HepG2 (cell line): Measurements from ENCODE around the gene TNRC18. TPM values are rescaled to one million over a fixed set of nuclear protein-coding genes. Genes with fewer than 3 reads are reported as not detected.

ENCODE experiments used
- DMAP1 ChIP-seq: IDR thresholded peaks from 2 replicates; pipeline ENCODE4 v1.6.1; 2016
- DZIP1 ChIP-seq: sonication (generic); formaldehyde crosslinking; IDR thresholded peaks from 2 replicates; pipeline ENCODE4 v1.5.0; 2020; ENCODE audit warnings: mild to moderate bottlenecking, missing genetic modification reagents
- EEA1 ChIP-seq: sonication (generic); formaldehyde crosslinking; IDR thresholded peaks from 2 replicates; pipeline ENCODE4 v1.5.1; 2020; ENCODE audit warnings: mild to moderate bottlenecking, missing genetic modification reagents, borderline replicate concordance
- FOSL1 ChIP-seq: sonication (generic); formaldehyde crosslinking; IDR thresholded peaks from 2 replicates; pipeline ENCODE4 v1.9.0; 2021; ENCODE audit warnings: missing genetic modification reagents, borderline replicate concordance
- FOSL2 ChIP-seq: sonication (generic); formaldehyde crosslinking; IDR thresholded peaks from 2 replicates; pipeline ENCODE4 v1.4.0; 2020; ENCODE audit warnings: missing genetic modification reagents
- FOXM1 ChIP-seq: sonication (generic); formaldehyde crosslinking; IDR thresholded peaks from 2 replicates; pipeline ENCODE4 v1.5.0; 2020; ENCODE audit warnings: missing genetic modification reagents
- GLI4 ChIP-seq: sonication (generic); formaldehyde crosslinking; IDR thresholded peaks from 2 replicates; pipeline ENCODE4 v1.5.1; 2020; ENCODE audit warnings: missing genetic modification reagents, mild to moderate bottlenecking, moderate library complexity, borderline replicate concordance
- HOXA5 ChIP-seq: sonication (generic); formaldehyde crosslinking; IDR thresholded peaks from 2 replicates; pipeline ENCODE4 v1.4.0; 2020; ENCODE audit warnings: missing genetic modification reagents
- LBX2 ChIP-seq: sonication (generic); formaldehyde crosslinking; IDR thresholded peaks from 2 replicates; pipeline ENCODE4 v1.5.0; 2020; ENCODE audit warnings: missing genetic modification reagents, mild to moderate bottlenecking, borderline replicate concordance
- MEIS2 ChIP-seq: sonication (generic); formaldehyde crosslinking; IDR thresholded peaks from 2 replicates; pipeline ENCODE4 v1.9.0; 2021; ENCODE audit warnings: mild to moderate bottlenecking, missing genetic modification reagents
- NBN ChIP-seq: fragments of 450-650 bp; conservative IDR thresholded peaks from 2 replicates; pipeline ENCODE4 v1.6.1; 2017
- ONECUT2 ChIP-seq: sonication (generic); formaldehyde crosslinking; IDR thresholded peaks from 2 replicates; pipeline ENCODE4 v1.4.0; 2020; ENCODE audit warnings: missing genetic modification reagents
- SRSF9 ChIP-seq: fragments of 200-400 bp; formaldehyde crosslinking; IDR thresholded peaks from 2 replicates; pipeline ENCODE4 v1.6.1; 2018; ENCODE audit warnings: borderline replicate concordance, mild to moderate bottlenecking, low read depth, low read length; ENCODE audit not compliant: insufficient read depth, poor library complexity, severe bottlenecking
- TBX3 ChIP-seq: fragments of 450-650 bp; IDR thresholded peaks from 2 replicates; pipeline ENCODE4 v1.6.1; 2017; ENCODE audit warnings: antibody characterized with exemption, mild to moderate bottlenecking, inconsistent platforms, borderline replicate concordance
- THYN1 ChIP-seq: sonication (generic); formaldehyde crosslinking; IDR thresholded peaks from 2 replicates; pipeline ENCODE4 v1.8.1; 2023; ENCODE audit warnings: low read depth, mild to moderate bottlenecking, moderate library complexity, missing genetic modification reagents, borderline replicate concordance
- ZNF232 ChIP-seq: sonication (generic); formaldehyde crosslinking; IDR thresholded peaks from 2 replicates; pipeline ENCODE4 v1.4.0; 2020; ENCODE audit warnings: missing genetic modification reagents, borderline replicate concordance
- ZNF343 ChIP-seq: sonication (generic); formaldehyde crosslinking; IDR thresholded peaks from 2 replicates; pipeline ENCODE4 v1.4.0; 2020; ENCODE audit warnings: mild to moderate bottlenecking, missing genetic modification reagents
- ZNF496 ChIP-seq: sonication (generic); formaldehyde crosslinking; IDR thresholded peaks from 2 replicates; pipeline ENCODE4 v1.8.1; 2023; ENCODE audit warnings: mild to moderate bottlenecking, moderate library complexity, missing genetic modification reagents; ENCODE audit not compliant: insufficient replicate concordance
- ZNF609 ChIP-seq: sonication (generic); formaldehyde crosslinking; IDR thresholded peaks from 2 replicates; pipeline ENCODE4 v1.4.0; 2020; ENCODE audit warnings: mild to moderate bottlenecking, missing genetic modification reagents, borderline replicate concordance
- ZNF678 ChIP-seq: sonication (generic); formaldehyde crosslinking; IDR thresholded peaks from 2 replicates; pipeline ENCODE4 v1.4.0; 2020; ENCODE audit warnings: mild to moderate bottlenecking, missing genetic modification reagents
- ZSCAN12 ChIP-seq: sonication (generic); formaldehyde crosslinking; IDR thresholded peaks from 2 replicates; pipeline ENCODE4 v1.9.0; 2021; ENCODE audit warnings: mild to moderate bottlenecking, missing genetic modification reagents
- ZSCAN30 ChIP-seq: sonication (generic); formaldehyde crosslinking; IDR thresholded peaks from 2 replicates; pipeline ENCODE4 v1.5.0; 2020; ENCODE audit warnings: mild to moderate bottlenecking, missing genetic modification reagents
- polyA plus RNA-seq, 8 experiments: library from polyadenylated mRNA; depleted of rRNA in 3 of 8; stranded (reverse) in 7 of 8; unstranded in 1 of 8; fragments of >200 nt; fragmentation: Illumina TruSeq in 4 of 8; extraction: Trizol in 4 of 8; gene quantifications; 2 replicates each; pipeline versions ENCODE4 v1.2.1 to v1.2.3, GENCODE V29; 2011 to 2016; ENCODE audit warnings: low read depth in 4 of 8, missing spikeins in 1 of 8, mixed read lengths in 1 of 8; ENCODE audit not compliant: insufficient read depth in 1 of 8
- total RNA-seq, 5 experiments: library from RNA; depleted of rRNA; stranded (reverse); fragments of >200 nt; fragmentation: Illumina TruSeq; extraction: Trizol; gene quantifications; 2 replicates each; pipeline ENCODE4 v1.2.3, GENCODE V29; 2016; ENCODE audit warnings: low read depth in 1 of 5

Gene TNRC18
- total and polyA plus RNA-seq, 2 of the 13 experiments (the other 11 are each of a cell fraction or from before 2014, with no cell fraction given) = 11.7 to 17.4 TPM

- TF ChIP-seq NBN (no peak), MEIS2 (CRISPR knock-in tag) (no peak), TBX3 (no peak), EEA1 (CRISPR knock-in tag) (no peak), SRSF9 (no peak), LBX2 (no peak), ZNF609 (CRISPR knock-in tag) (peak; percentile 42; the same call in 1 of the 2 replicates), DMAP1 (CRISPR knock-in tag) (no peak), ONECUT2 (no peak), ZNF678 (CRISPR knock-in tag) (no peak), DZIP1 (CRISPR knock-in tag) (no peak), ZSCAN12 (no peak), THYN1 (CRISPR knock-in tag) (no peak), FOSL1 (CRISPR knock-in tag) (no peak), FOXM1 (CRISPR knock-in tag) (no peak), ZNF343 (0 out of 2 replicates have a peak, but pooled peaks have one; percentile 17), ZSCAN30 (CRISPR knock-in tag) (no peak), FOSL2 (CRISPR knock-in tag) (no peak), ZNF232 (CRISPR knock-in tag) (no peak), ZNF496 (CRISPR knock-in tag) (no peak), HOXA5 (CRISPR knock-in tag) (peak; percentile 37; the same call in 1 of the 2 replicates), GLI4 (CRISPR knock-in tag) (no peak)
These were observed 16.2 kb upstream of the TNRC18 start (continued) for GRCh38 chr7:5439572-5440496.
